ENCODE measurements around the gene TOR2A. TPM values are rescaled to one million over a fixed set of nuclear protein-coding genes. Genes with fewer than 3 reads are reported as not detected.

The TOR2A gene
- total and polyA plus RNA-seq, 9 of the 15 experiments (the other 6 are each of a cell fraction or from before 2014, with no cell fraction given) = 0.80 to 25.9 (median 11.1) TPM

- TF ChIP-seq ZEB2 (IDR thresholded peaks at IDR 0.05) = no peak
These were observed 40.0 kb downstream of the TOR2A start (continued) for GRCh38 chr9:127694890-127695720.

- WGBS (ENCODE audit: insufficient coverage, low coverage, missing lambda C conversion rate) = 47% methylated on average over 3 of the region's 4 CpGs
- H3K4me3 ChIP-seq = no peak overlapping the region
- no peak overlapping the region for H3K9ac ChIP-seq (ENCODE audit: insufficient read depth in 1 of 2, low read depth in 2 of 2, low read length in 2 of 2)
- in situ Hi-C loops (cut with MboI) (no loop called here), intact Hi-C loops (cut with micrococcal nuclease) (no loop called here)
- TF ChIP-seq STAT5B (CRISPR knock-in tag; IDR thresholded peaks at IDR 0.05) = no peak
- TF ChIP-seq GABPA (tag; conservative IDR thresholded peaks at IDR 0.05; ENCODE audit: low read depth) = no peak
- TF ChIP-seq RBM25 (IDR thresholded peaks at IDR 0.05; ENCODE audit: low read depth, low read length, severe bottlenecking) = peak; percentile 56
- TF ChIP-seq MEF2A (IDR thresholded peaks at IDR 0.05; ENCODE audit: control insufficient read depth, low read depth, low read length) = no peak
- TF ChIP-seq BCOR (IDR thresholded peaks at IDR 0.05) = 0 out of 2 replicates have a peak, but pooled peaks have one; percentile 13
- no peak for TF ChIP-seq SP2 (IDR thresholded peaks at IDR 0.05; ENCODE audit: extremely low read depth, low read depth, low read length, poor library complexity, severe bottlenecking)
- no peak for TF ChIP-seq ZNF395 (CRISPR knock-in tag; IDR thresholded peaks at IDR 0.05)
- H3K4me1 ChIP-seq (replicated peaks in 1 of 2; ENCODE audit: control insufficient read depth in 2 of 2, insufficient read depth in 2 of 2, low read length in 2 of 2) = peaks cover 4 to 7% of the 10 kb centered on the region in 2 experiments
- FAIRE-seq (no peak), DNase-seq (ENCODE audit: extremely low read depth in 1 of 4, low spot score in 3 of 4) (no peak), ATAC-seq (no peak)
- no peaks in the 10 kb centered on the region for H3K27me3 ChIP-seq (ENCODE audit: control insufficient read depth in 2 of 2, insufficient read depth in 2 of 2, low read length in 2 of 2)
- H2AFZ ChIP-seq (ENCODE audit: low read depth, low read length) = no peak overlapping the region
- ChIA-PET CTCF (ENCODE audit: low intra/inter-chr PET ratio) (no interaction called here), POLR2A (interaction anchor here (0.7 to 1.8 kb wide), 2 partner anchors 12 to 42 kb away, joined by 3 to 6 read pairs; no protein-coding TSS in a partner anchor)
- no peak overlapping the region for H3K27ac ChIP-seq (ENCODE audit: extremely low read depth, low read depth, low read length)
- H4K20me1 ChIP-seq (replicated peaks; ENCODE audit: control insufficient read depth, insufficient read depth, low read length) = no peaks in the 10 kb centered on the region
- H3K79me2 ChIP-seq (ENCODE audit: control insufficient read depth, insufficient read depth, low read length) = no peaks in the 10 kb centered on the region
- BruUV-seq (replicated peaks) = no TSS peak
- H3K36me3 ChIP-seq (ENCODE audit: control insufficient read depth, insufficient read depth, low read length) = no peaks in the 10 kb centered on the region; the same call in 2 of the 3 replicates
- no peaks in the 10 kb centered on the region for H3K9me3 ChIP-seq (replicated peaks; ENCODE audit: control insufficient read depth, insufficient read depth, low read depth, low read length)
- H3K4me2 ChIP-seq (ENCODE audit: insufficient read depth, low read length) = no peak overlapping the region
- H3K9me1 ChIP-seq (ENCODE audit: control insufficient read depth, insufficient read depth, low read length) = no peaks in the 10 kb centered on the region
These were observed 41.4 kb downstream of the TOR2A start for GRCh38 chr9:127693697-127694096.
